Activated CD8-positive, alpha-beta T cell treated with anti-CD3 and anti-CD28 coated beads for 36 hours (primary cell): ENCODE results near the gene AHI1. TPM values are rescaled to one million over a fixed set of nuclear protein-coding genes. Genes with fewer than 3 reads are reported as not detected.

ENCODE experiments used
- ATAC-seq: fragments of 200-7000 bp; cut with Tn5 transposase; one replicate; pipeline ENCODE4 v1.10.0; 2021; ENCODE audit warnings: mild to moderate bottlenecking, moderate library complexity
- CTCF ChIA-PET: fragments of 350-600 bp; sonication (Branson Sonifier 250); formaldehyde crosslinking; loops from one replicate; lab custom pipeline; 2021; ENCODE audit warnings: antibody characterized with exemption; lab: Charles Lee
- POLR2A ChIA-PET: fragments of 350-600 bp; sonication (Branson Sonifier 250); formaldehyde crosslinking; loops from one replicate; lab custom pipeline; 2021; ENCODE audit warnings: antibody characterized with exemption; lab: Charles Lee
- DNase-seq: peaks from one replicate; pipeline ENCODE4 v3.0.0-alpha.2; 2020
- H3K27ac Mint-ChIP-seq: one replicate; pipeline ENCODE4 v1.8.0; 2021; ENCODE audit warnings: mild to moderate bottlenecking, mixed read lengths
- H3K27me3 Mint-ChIP-seq: one replicate; pipeline ENCODE4 v1.8.0; 2021; ENCODE audit warnings: mixed read lengths
- H3K36me3 Mint-ChIP-seq: one replicate; pipeline ENCODE4 v1.8.0; 2021; ENCODE audit warnings: low read depth, mixed read lengths
- H3K4me1 Mint-ChIP-seq: one replicate; pipeline ENCODE4 v1.8.0; 2021; ENCODE audit warnings: low read depth, mixed read lengths
- H3K4me3 Mint-ChIP-seq: one replicate; pipeline ENCODE4 v1.8.0; 2021; ENCODE audit warnings: mild to moderate bottlenecking, moderate library complexity, mixed read lengths
- H3K9me3 Mint-ChIP-seq: one replicate; pipeline ENCODE4 v1.8.0; 2021; ENCODE audit warnings: mixed read lengths
- intact Hi-C: fragments of 100-400 bp; cut with micrococcal nuclease; formaldehyde crosslinking; loops from one replicate; pipeline ENCODE4 v1.10.0; 2022
- total RNA-seq, 2 experiments: library from RNA; stranded (reverse); gene quantifications; one replicate each; pipeline ENCODE4 v1.2.3, GENCODE V29; 2021
- TF ChIP-seq, protein P1 (sequence below): fragments of 200-600 bp; IDR thresholded peaks from one replicate; pipeline ENCODE4 v1.8.0; 2022; ENCODE audit warnings: antibody characterized with exemption, mild to moderate bottlenecking

AHI1 gene
- total RNA-seq, 2 experiments from 2014 or later, result 32.1 to 33.3 TPM

DNA sequence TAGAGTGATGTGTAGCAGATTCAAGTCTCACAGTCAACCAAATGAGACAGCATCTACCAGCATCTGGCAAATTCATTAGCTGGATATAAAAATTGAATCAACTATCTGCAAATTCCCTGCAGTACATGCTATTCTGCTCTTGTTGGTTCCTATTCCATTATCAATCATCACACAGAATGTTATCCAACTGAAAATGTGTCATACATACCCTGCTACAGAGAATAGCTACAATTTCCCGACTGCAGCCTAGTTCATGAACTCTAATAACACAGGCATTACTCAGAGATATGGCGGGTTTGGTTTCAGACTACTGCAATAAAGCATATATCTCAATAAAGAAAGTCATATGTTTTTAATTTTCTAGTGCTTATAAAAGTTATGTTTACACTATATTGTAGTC is 78.4 kb downstream of the AHI1 start:
- H3K27me3 Mint-ChIP-seq, result no peaks in the 10 kb centered on the region
- H3K36me3 Mint-ChIP-seq, result no peaks in the 10 kb centered on the region
- no peak for DNase-seq
- TF ChIP-seq, protein P1, sequence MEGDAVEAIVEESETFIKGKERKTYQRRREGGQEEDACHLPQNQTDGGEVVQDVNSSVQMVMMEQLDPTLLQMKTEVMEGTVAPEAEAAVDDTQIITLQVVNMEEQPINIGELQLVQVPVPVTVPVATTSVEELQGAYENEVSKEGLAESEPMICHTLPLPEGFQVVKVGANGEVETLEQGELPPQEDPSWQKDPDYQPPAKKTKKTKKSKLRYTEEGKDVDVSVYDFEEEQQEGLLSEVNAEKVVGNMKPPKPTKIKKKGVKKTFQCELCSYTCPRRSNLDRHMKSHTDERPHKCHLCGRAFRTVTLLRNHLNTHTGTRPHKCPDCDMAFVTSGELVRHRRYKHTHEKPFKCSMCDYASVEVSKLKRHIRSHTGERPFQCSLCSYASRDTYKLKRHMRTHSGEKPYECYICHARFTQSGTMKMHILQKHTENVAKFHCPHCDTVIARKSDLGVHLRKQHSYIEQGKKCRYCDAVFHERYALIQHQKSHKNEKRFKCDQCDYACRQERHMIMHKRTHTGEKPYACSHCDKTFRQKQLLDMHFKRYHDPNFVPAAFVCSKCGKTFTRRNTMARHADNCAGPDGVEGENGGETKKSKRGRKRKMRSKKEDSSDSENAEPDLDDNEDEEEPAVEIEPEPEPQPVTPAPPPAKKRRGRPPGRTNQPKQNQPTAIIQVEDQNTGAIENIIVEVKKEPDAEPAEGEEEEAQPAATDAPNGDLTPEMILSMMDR, result no peak
- POLR2A ChIA-PET, result interaction anchor here (0.5 to 1.1 kb wide), 2 partner anchors 9 to 392 kb away, joined by 3 to 4 read pairs; no protein-coding TSS in a partner anchor
- CTCF ChIA-PET, result interaction anchor here (1.1 to 1.3 kb wide), 2 partner anchors 15 to 20 kb away, joined by 3 read pairs; no protein-coding TSS in a partner anchor
- ATAC-seq, result no peak
- H3K9me3 Mint-ChIP-seq, result no peaks in the 10 kb centered on the region
- H3K27ac Mint-ChIP-seq, result no peak overlapping the region
- intact Hi-C loops, result no loop called here
- H3K4me3 Mint-ChIP-seq, result no peak overlapping the region
- H3K4me1 Mint-ChIP-seq, result peaks cover 2% of the 10 kb centered on the region

DNA sequence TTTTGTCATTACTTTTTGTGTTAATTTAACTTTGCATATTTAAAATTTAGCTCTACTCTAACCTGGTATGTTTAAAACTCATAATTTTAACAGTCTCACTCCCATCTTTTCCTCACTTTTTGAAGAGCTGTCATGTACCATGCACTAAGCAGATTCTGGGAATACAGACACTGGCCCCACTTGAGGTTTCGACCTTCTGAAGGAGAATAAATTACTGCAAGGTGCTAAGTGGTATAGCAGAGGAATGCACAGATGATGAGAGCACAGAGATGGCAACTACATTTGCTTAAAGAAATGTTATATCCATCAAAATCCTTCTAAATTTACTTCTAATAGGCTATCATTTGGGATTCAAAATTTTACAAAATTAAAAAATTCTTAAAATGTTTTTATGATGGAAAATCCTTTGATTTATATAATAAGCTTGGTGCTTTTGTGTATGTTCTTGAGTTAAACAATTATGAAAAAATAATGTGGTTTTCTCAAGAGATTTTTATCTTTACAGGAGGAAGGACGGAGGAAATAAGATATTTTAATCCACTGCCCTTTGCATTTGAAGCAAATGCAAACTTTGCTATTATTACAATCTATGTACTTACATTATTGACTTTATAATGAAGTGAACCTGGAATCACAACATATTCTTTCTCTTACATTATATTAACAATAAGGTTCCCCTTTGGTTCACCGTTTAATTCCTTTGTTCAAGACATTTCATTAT is 79.3 kb downstream of the AHI1 start:
- POLR2A ChIA-PET, result interaction anchor here (1.1 kb wide), 1 partner anchor 8 kb away, joined by 3 read pairs; no protein-coding TSS in a partner anchor
- no peak for DNase-seq
- no peak for ATAC-seq
- H3K36me3 Mint-ChIP-seq, result no peaks in the 10 kb centered on the region
- CTCF ChIA-PET, result interaction anchor here (1.1 to 1.3 kb wide), 2 partner anchors 14 to 21 kb away, joined by 3 read pairs; no protein-coding TSS in a partner anchor
- intact Hi-C loops, result no loop called here
- H3K4me1 Mint-ChIP-seq, result no peaks in the 10 kb centered on the region
- H3K4me3 Mint-ChIP-seq, result no peak overlapping the region
- H3K27ac Mint-ChIP-seq, result no peak overlapping the region
- H3K9me3 Mint-ChIP-seq, result no peaks in the 10 kb centered on the region
- H3K27me3 Mint-ChIP-seq, result no peaks in the 10 kb centered on the region
- TF ChIP-seq, protein P1, result no peak

DNA sequence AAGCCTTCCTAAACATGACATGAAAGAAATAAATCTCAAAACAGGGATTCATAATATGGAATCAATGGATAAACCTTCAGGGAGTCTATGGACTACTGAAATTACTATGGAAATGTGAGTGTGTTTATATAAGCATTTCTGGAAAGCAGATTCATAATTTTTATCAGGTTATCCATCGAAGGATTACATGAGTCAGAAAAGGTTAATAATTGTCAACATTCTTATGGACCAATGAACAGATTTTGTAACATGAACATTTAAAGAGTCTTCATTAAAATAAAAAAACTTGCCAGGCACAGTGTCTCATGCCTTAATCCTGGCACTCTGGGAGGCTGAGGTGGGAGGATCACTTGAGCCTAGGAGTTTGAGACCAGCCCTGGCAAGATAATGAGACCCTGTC is 84.8 kb downstream of the AHI1 start:
- no peak overlapping the region for H3K4me3 Mint-ChIP-seq

DNA sequence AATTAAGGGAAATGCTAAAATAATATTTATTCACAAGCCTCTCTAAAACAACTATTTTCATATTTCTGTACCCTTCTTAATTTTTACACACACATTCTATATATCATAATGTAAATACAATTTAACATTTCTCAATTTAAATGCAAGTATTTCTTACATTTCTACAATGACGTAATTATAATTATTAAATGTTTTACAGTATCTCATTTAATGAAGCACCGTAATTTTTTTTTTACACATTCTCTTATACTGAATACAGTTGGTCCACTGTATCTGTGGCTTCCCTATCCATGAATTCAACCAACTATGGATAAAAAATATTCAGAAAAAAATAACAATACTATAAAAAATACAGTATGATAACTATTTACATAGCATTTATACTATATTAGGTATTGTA is 85.7 kb downstream of the AHI1 start:
- H3K27me3 Mint-ChIP-seq, result no peaks in the 10 kb centered on the region
- no peaks in the 10 kb centered on the region for H3K9me3 Mint-ChIP-seq
- no peak overlapping the region for H3K4me3 Mint-ChIP-seq
- TF ChIP-seq, protein P1, result no peak
- H3K36me3 Mint-ChIP-seq, result peaks cover 15% of the 10 kb centered on the region
- DNase-seq (no peak), ATAC-seq (no peak)
- intact Hi-C loops, result no loop called here
- no peaks in the 10 kb centered on the region for H3K4me1 Mint-ChIP-seq
- H3K27ac Mint-ChIP-seq, result no peak overlapping the region
- CTCF ChIA-PET, result interaction anchor here (1.6 kb wide), 1 partner anchor 12 kb away, joined by 5 read pairs; no protein-coding TSS in a partner anchor
- POLR2A ChIA-PET, result no interaction called here

More for the DNA sequence above, 84.8 kb downstream of the AHI1 start:
- ChIA-PET POLR2A (interaction anchor here (0.7 kb wide), 1 partner anchor 109 kb away, joined by 3 read pairs; no protein-coding TSS in a partner anchor), CTCF (interaction anchor here (0.9 kb wide), 1 partner anchor 10 kb away, joined by 6 read pairs; no protein-coding TSS in a partner anchor)
- Mint-ChIP-seq H3K9me3 (no peaks in the 10 kb centered on the region), H3K36me3 (peaks cover 14% of the 10 kb centered on the region), H3K27ac (no peak overlapping the region), H3K27me3 (no peaks in the 10 kb centered on the region), H3K4me1 (no peaks in the 10 kb centered on the region)
- DNase-seq (no peak), ATAC-seq (no peak)
- TF ChIP-seq, protein P1, result no peak
- intact Hi-C loops, result no loop called here

DNA sequence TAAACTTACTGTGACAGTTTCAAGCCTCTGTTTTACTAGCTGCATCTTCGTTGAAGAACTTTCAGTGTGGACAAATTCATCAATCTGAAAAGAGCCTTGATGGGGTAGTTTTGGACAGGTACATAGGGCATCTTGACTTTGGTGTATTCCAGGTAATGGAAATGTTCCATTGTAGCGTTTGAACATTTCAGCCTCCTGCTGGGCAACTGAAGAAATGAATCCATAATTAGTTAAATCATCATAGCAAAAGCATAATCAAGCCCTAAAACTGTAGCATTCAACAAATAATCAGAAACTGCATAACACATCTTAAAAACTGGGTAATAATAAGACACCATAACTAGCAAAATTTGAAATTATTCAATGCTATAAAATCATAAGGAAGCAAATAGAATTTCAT is 86.2 kb downstream of the AHI1 start:
- DNase-seq (no peak), ATAC-seq (no peak)
- H3K27me3 Mint-ChIP-seq, result no peaks in the 10 kb centered on the region
- no peaks in the 10 kb centered on the region for H3K9me3 Mint-ChIP-seq
- H3K27ac Mint-ChIP-seq, result no peak overlapping the region
- ChIA-PET POLR2A (no interaction called here), CTCF (interaction anchor here (1.2 to 1.6 kb wide), 2 partner anchors 12 kb away, joined by 3 to 5 read pairs; no protein-coding TSS in a partner anchor)
- TF ChIP-seq, protein P1, result peak; percentile 26
- peaks cover 15% of the 10 kb centered on the region for H3K36me3 Mint-ChIP-seq
- intact Hi-C loops, result no loop called here
- no peak overlapping the region for H3K4me3 Mint-ChIP-seq
- no peaks in the 10 kb centered on the region for H3K4me1 Mint-ChIP-seq
